Right atrium auricular region (tissue), 2 donors: ENCODE data around the gene SCN4A. TPM values are rescaled to one million over a fixed set of nuclear protein-coding genes. Genes with fewer than 3 reads are reported as not detected.
"Not testable (repeated sequence)": the region's sequence is repeated elsewhere in the genome, so short reads cannot be mapped to it uniquely, and the experiment has no call there.

Experiments used
- DNase-seq: peaks from one replicate; pipeline ENCODE4 v3.0.0-alpha.2; 2019; ENCODE audit warnings: low spot score
- H3K27ac ChIP-seq, 2 donors: fragments of 200-600 bp; sonication (generic); 1 replicate in 1 of 2; 2 replicates in 1 of 2; pipeline ENCODE4 v1.5.1; 2016 to 2019
- H3K27me3 ChIP-seq, 2 donors: fragments of 200-600 bp; sonication (generic); one replicate each; pipeline versions ENCODE4 v1.5.1 to v1.6.0; 2017 to 2019
- H3K36me3 ChIP-seq: fragments of 200-600 bp; sonication (generic); one replicate; pipeline ENCODE4 v1.5.1; 2016
- H3K4me1 ChIP-seq, 2 donors: fragments of 200-600 bp; sonication (generic); one replicate each; pipeline versions ENCODE4 v1.5.1 to v1.6.0; 2017 to 2019
- H3K4me3 ChIP-seq, 2 donors: fragments of 200-600 bp; sonication (generic); 1 replicate in 1 of 2; 2 replicates in 1 of 2; pipeline ENCODE4 v1.5.1; 2017 to 2019; ENCODE audit warnings: mild to moderate bottlenecking in 1 of 2, moderate library complexity in 1 of 2
- H3K9me3 ChIP-seq, 2 donors: fragments of 200-600 bp; sonication (generic); one replicate each; pipeline ENCODE4 v1.5.1; 2019
- total RNA-seq, 2 donors: library from RNA; depleted of rRNA; stranded (reverse); fragments of >200 nt; gene quantifications; one replicate each; pipeline ENCODE4 v1.1.0, GENCODE V29; 2016
- TF ChIP-seq, protein P1 (sequence below), 2 donors: fragments of 200-600 bp; sonication (generic); IDR thresholded peaks; one replicate each; pipeline ENCODE4 v1.5.1; 2019; ENCODE audit warnings: antibody characterized with exemption in 2 of 2

SCN4A gene
- total RNA-seq, 2 donors from 2014 or later, result 0.74 to 2.5 TPM

GRCh38 chr17:63916566-63917185 is 56.0 kb downstream of the SCN4A start:
- TF ChIP-seq, protein P1, sequence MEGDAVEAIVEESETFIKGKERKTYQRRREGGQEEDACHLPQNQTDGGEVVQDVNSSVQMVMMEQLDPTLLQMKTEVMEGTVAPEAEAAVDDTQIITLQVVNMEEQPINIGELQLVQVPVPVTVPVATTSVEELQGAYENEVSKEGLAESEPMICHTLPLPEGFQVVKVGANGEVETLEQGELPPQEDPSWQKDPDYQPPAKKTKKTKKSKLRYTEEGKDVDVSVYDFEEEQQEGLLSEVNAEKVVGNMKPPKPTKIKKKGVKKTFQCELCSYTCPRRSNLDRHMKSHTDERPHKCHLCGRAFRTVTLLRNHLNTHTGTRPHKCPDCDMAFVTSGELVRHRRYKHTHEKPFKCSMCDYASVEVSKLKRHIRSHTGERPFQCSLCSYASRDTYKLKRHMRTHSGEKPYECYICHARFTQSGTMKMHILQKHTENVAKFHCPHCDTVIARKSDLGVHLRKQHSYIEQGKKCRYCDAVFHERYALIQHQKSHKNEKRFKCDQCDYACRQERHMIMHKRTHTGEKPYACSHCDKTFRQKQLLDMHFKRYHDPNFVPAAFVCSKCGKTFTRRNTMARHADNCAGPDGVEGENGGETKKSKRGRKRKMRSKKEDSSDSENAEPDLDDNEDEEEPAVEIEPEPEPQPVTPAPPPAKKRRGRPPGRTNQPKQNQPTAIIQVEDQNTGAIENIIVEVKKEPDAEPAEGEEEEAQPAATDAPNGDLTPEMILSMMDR (IDR thresholded peaks at IDR 0.05), result no peak
- Histone ChIP-seq H3K4me3 (no peak overlapping the region), H3K27ac (no peak overlapping the region), H3K4me1 (peaks cover 0 to 7% of the 10 kb centered on the region in 2 donors), H3K27me3 (no peaks in the 10 kb centered on the region), H3K9me3 (no peaks in the 10 kb centered on the region), H3K36me3 (no peaks in the 10 kb centered on the region)
- no peak for DNase-seq

GRCh38 chr17:63915753-63916152 is 57.0 kb downstream of the SCN4A start:
- not testable (repeated sequence) for H3K4me1 ChIP-seq, H3K9me3 ChIP-seq, H3K27me3 ChIP-seq, H3K36me3 ChIP-seq, H3K27ac ChIP-seq, DNase-seq, H3K4me3 ChIP-seq

DNA sequence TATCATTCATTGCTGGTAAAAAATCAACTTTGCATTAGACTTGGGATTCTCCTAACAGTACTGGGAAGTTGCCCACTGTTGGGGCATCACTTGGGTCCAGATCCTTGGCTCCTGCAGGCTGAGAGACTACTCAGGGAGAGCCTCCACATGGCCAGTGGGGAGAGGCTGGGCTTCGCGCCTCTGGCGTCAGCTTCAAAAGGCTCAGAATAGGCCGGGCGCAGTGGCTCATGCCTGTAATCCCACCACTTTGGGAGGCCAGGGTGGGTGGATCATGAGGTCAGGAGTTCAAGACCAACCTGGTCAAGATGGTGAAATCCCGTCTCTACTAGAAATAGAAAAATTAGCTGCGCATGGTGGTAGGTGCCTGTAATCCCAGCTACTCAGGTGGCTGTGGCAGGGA is 58.2 kb downstream of the SCN4A start:
- no peak for DNase-seq
- no peak overlapping the region for H3K27ac ChIP-seq
- H3K4me1 ChIP-seq, result peaks cover 0 to 6% of the 10 kb centered on the region in 2 donors
- no peaks in the 10 kb centered on the region for H3K9me3 ChIP-seq
- H3K27me3 ChIP-seq, result no peaks in the 10 kb centered on the region
- TF ChIP-seq, protein P1 (IDR thresholded peaks at IDR 0.05), result no peak
- H3K4me3 ChIP-seq, result no peak overlapping the region
- no peaks in the 10 kb centered on the region for H3K36me3 ChIP-seq

DNA sequence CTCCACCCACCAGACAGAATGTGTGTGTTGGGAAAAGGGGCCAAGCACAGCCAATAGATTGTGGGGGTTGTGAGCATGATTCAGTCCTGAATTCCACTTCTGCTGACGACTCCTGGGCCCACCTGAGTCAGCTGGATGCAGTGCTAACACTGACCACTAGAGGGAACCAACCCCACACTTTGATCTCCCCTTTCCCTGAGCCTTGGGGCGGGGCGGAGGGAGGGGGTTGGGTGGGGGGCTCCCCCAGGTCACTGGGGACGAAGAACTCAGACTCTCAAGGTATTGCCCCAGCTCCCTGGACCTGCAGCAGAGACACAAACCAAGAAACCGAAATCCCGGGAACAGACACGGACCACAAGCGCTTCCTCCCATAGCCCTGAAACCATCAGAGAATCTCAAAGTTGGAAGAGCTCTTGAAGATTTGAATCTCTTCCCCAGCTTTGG is 61.0 kb downstream of the SCN4A start:
- Histone ChIP-seq H3K27ac (no peak overlapping the region), H3K27me3 (no peaks in the 10 kb centered on the region), H3K4me1 (no peaks in the 10 kb centered on the region), H3K36me3 (no peaks in the 10 kb centered on the region), H3K9me3 (no peaks in the 10 kb centered on the region), H3K4me3 (no peak overlapping the region)
- no peak for DNase-seq
- TF ChIP-seq, protein P1 (IDR thresholded peaks at IDR 0.05), result peak; percentile 87 to 95

- no peaks in the 10 kb centered on the region for H3K36me3 ChIP-seq
- no peak within 1 kb of the TSS for H3K4me3 ChIP-seq
- H3K27me3 ChIP-seq, result no peaks in the 10 kb centered on the region
- no peaks in the 10 kb centered on the region for H3K4me1 ChIP-seq
- DNase-seq, result no peak
- TF ChIP-seq, protein P1 (IDR thresholded peaks at IDR 0.05), result no peak
- H3K9me3 ChIP-seq, result no peaks in the 10 kb centered on the region
- H3K27ac ChIP-seq, result no peak within 1 kb of the TSS
These were observed 61.6 kb downstream of the SCN4A start, which contains the start of gene CSHL1 for GRCh38 chr17:63911041-63911635. TSS of gene CSHL1 (minus strand) at chr17:63911258. CDS start at chr17:63911196, 62 bp downstream.

GRCh38 chr17:63910096-63910495 is 62.6 kb downstream of the SCN4A start:
- H3K4me3 ChIP-seq, result no peak overlapping the region
- H3K27me3 ChIP-seq, result no peaks in the 10 kb centered on the region
- no peaks in the 10 kb centered on the region for H3K36me3 ChIP-seq
- TF ChIP-seq, protein P1 (IDR thresholded peaks at IDR 0.05), result no peak
- DNase-seq, result no peak
- H3K4me1 ChIP-seq, result no peaks in the 10 kb centered on the region
- H3K9me3 ChIP-seq, result no peaks in the 10 kb centered on the region
- no peak overlapping the region for H3K27ac ChIP-seq

- not testable (repeated sequence) for H3K27ac ChIP-seq, H3K27me3 ChIP-seq, DNase-seq, H3K4me1 ChIP-seq, H3K36me3 ChIP-seq, H3K4me3 ChIP-seq, H3K9me3 ChIP-seq
These were observed 63.1 kb downstream of the SCN4A start for GRCh38 chr17:63909586-63909985.

GRCh38 chr17:63907161-63907778 is 65.4 kb downstream of the SCN4A start:
- DNase-seq, H3K4me3 ChIP-seq, H3K4me1 ChIP-seq, H3K27ac ChIP-seq, H3K9me3 ChIP-seq, H3K27me3 ChIP-seq, H3K36me3 ChIP-seq: not testable (repeated sequence)

GRCh38 chr17:63904796-63905195 is 67.9 kb downstream of the SCN4A start:
- H3K27me3 ChIP-seq, H3K4me1 ChIP-seq, H3K36me3 ChIP-seq, DNase-seq, H3K27ac ChIP-seq, H3K4me3 ChIP-seq, H3K9me3 ChIP-seq: not testable (repeated sequence)
